Measurements from ENCODE around the gene NEUROD6. TPM values are rescaled to one million over a fixed set of nuclear protein-coding genes. Genes with fewer than 3 reads are reported as not detected.

NEUROD6 gene
- total RNA-seq (not detected in 2 replicates), polyA plus RNA-seq (not detected in 2 replicates), polyA minus RNA-seq (ENCODE audit: low replicate concordance) (not detected in 2 replicates)
- not detected in 2 replicates for polyA plus RNA-seq (2012)

DNA sequence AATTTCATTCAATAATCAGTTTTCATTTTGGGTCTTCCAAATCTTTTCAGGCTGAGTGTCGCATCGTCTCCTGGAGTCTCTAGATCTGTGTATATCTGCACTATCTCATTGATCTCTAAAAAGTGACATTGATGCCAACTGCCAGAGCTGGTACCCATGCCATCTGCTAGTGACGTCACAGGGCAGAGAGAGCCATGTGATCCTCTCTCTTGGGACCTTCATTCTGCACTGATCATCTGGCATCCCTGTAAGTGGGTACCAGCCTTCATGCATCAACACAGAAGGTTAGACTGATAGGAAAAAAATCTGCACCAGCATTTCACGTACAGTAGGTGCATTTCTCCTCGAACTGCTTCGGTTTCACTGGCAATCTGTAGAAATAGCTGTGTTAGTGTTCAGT lies at the start of gene NEUROD6:
NEUROD6 (minus strand) TSS at position 124 of the 400 bp plus-strand sequence. CDS start 1,458 bp downstream, outside the sequence.
- H3K4me1 ChIP-seq (ENCODE audit: control insufficient read depth, extremely low read depth, insufficient read depth, low read length) = no peaks in the 10 kb centered on the region
- peaks cover 6% of the 10 kb centered on the region for H3K27me3 ChIP-seq (ENCODE audit: control insufficient read depth, insufficient read depth, low read length)
- no peak for TF ChIP-seq CTCF (conservative IDR thresholded peaks at IDR 0.05 in 1 of 2, IDR thresholded peaks at IDR 0.05 in 1 of 2; ENCODE audit: low read depth in 1 of 2, low read length in 2 of 2)
- no peak for TF ChIP-seq EZH2 (IDR thresholded peaks at IDR 0.05; ENCODE audit: low read length, missing control alignments)
- no peak within 1 kb of the TSS for H3K27ac ChIP-seq (ENCODE audit: insufficient read depth, low read length)
- no peak for DNase-seq (ENCODE audit: low read depth in 2 of 2)
- no peak within 1 kb of the TSS for H3K9ac ChIP-seq (ENCODE audit: insufficient read depth, low read length)
- H4K20me1 ChIP-seq (ENCODE audit: control insufficient read depth, extremely low read depth, insufficient read depth, low read length) = no peaks in the 10 kb centered on the region
- H3K9me3 ChIP-seq (ENCODE audit: control insufficient read depth, insufficient read depth, low read depth, low read length) = no peaks in the 10 kb centered on the region
- H3K4me2 ChIP-seq (ENCODE audit: extremely low read depth, insufficient read depth, low read length) = no peak within 1 kb of the TSS
- H3K36me3 ChIP-seq (ENCODE audit: control insufficient read depth, insufficient read depth, low read length) = no peaks in the 10 kb centered on the region
- no peak within 1 kb of the TSS for H3K4me3 ChIP-seq (replicated peaks in 1 of 4; ENCODE audit: control extremely low read depth in 1 of 4, insufficient read depth in 1 of 4, low read depth in 3 of 4, low read length in 4 of 4)
- H2AFZ ChIP-seq (ENCODE audit: low read length) = no peak within 1 kb of the TSS
- H3K79me2 ChIP-seq (ENCODE audit: control insufficient read depth, insufficient read depth, low read length) = no peaks in the 10 kb centered on the region

- H3K27me3 ChIP-seq (ENCODE audit: control insufficient read depth, insufficient read depth, low read length) = no peaks in the 10 kb centered on the region
- no peaks in the 10 kb centered on the region for H4K20me1 ChIP-seq (ENCODE audit: control insufficient read depth, extremely low read depth, insufficient read depth, low read length)
- H2AFZ ChIP-seq (ENCODE audit: low read length) = no peak overlapping the region
- no peak overlapping the region for H3K9ac ChIP-seq (ENCODE audit: insufficient read depth, low read length)
- no peak for DNase-seq (ENCODE audit: low read depth in 2 of 2)
- H3K9me3 ChIP-seq (ENCODE audit: control insufficient read depth, insufficient read depth, low read depth, low read length) = no peaks in the 10 kb centered on the region
- H3K4me1 ChIP-seq (ENCODE audit: control insufficient read depth, extremely low read depth, insufficient read depth, low read length) = no peaks in the 10 kb centered on the region
- no peak overlapping the region for H3K4me3 ChIP-seq (replicated peaks in 1 of 4; ENCODE audit: control extremely low read depth in 1 of 4, insufficient read depth in 1 of 4, low read depth in 3 of 4, low read length in 4 of 4)
- no peak overlapping the region for H3K4me2 ChIP-seq (ENCODE audit: extremely low read depth, insufficient read depth, low read length)
- no peak overlapping the region for H3K27ac ChIP-seq (ENCODE audit: insufficient read depth, low read length)
- no peaks in the 10 kb centered on the region for H3K79me2 ChIP-seq (ENCODE audit: control insufficient read depth, insufficient read depth, low read length)
- TF ChIP-seq EZH2 (IDR thresholded peaks at IDR 0.05; ENCODE audit: low read length, missing control alignments) = no peak
- TF ChIP-seq CTCF (conservative IDR thresholded peaks at IDR 0.05 in 1 of 2, IDR thresholded peaks at IDR 0.05 in 1 of 2; ENCODE audit: low read depth in 1 of 2, low read length in 2 of 2) = no peak
- no peaks in the 10 kb centered on the region for H3K36me3 ChIP-seq (ENCODE audit: control insufficient read depth, insufficient read depth, low read length)
These were observed 43.9 kb upstream of the NEUROD6 start for GRCh38 chr7:31384466-31384865.

DNA sequence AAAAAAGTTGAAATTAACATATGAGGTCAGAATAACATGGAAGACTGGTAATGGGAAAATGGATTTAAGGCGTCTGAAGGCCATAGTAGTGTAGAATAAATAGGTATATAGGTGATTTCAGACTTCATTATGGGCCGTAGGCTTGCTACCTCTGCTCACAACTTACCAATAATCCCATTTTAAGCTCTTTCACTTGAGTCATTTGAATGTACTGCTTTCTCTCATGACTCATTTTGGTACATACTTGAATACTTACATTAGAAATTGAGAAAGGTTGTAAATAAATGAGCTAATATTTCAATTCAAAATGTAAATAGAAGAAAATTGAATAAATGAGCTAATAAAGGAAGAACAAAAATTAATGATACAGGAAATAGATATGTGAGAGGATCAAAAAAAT lies 42.2 kb upstream of the NEUROD6 start:
- no peak for TF ChIP-seq CTCF (conservative IDR thresholded peaks at IDR 0.05 in 1 of 2, IDR thresholded peaks at IDR 0.05 in 1 of 2; ENCODE audit: low read depth in 1 of 2, low read length in 2 of 2)
- TF ChIP-seq EZH2 (IDR thresholded peaks at IDR 0.05; ENCODE audit: low read length, missing control alignments) = no peak
- Histone ChIP-seq H3K27me3 (ENCODE audit: control insufficient read depth, insufficient read depth, low read length) (no peaks in the 10 kb centered on the region), H3K79me2 (ENCODE audit: control insufficient read depth, insufficient read depth, low read length) (no peaks in the 10 kb centered on the region), H4K20me1 (ENCODE audit: control insufficient read depth, extremely low read depth, insufficient read depth, low read length) (no peaks in the 10 kb centered on the region), H3K36me3 (ENCODE audit: control insufficient read depth, insufficient read depth, low read length) (no peaks in the 10 kb centered on the region), H3K9me3 (ENCODE audit: control insufficient read depth, insufficient read depth, low read depth, low read length) (no peaks in the 10 kb centered on the region), H3K4me2 (ENCODE audit: extremely low read depth, insufficient read depth, low read length) (no peak overlapping the region), H3K4me1 (ENCODE audit: control insufficient read depth, extremely low read depth, insufficient read depth, low read length) (no peaks in the 10 kb centered on the region), H2AFZ (ENCODE audit: low read length) (no peak overlapping the region), H3K9ac (ENCODE audit: insufficient read depth, low read length) (no peak overlapping the region), H3K27ac (ENCODE audit: insufficient read depth, low read length) (no peak overlapping the region), H3K4me3 (replicated peaks in 1 of 4; ENCODE audit: control extremely low read depth in 1 of 4, insufficient read depth in 1 of 4, low read depth in 3 of 4, low read length in 4 of 4) (no peak overlapping the region)
- DNase-seq (ENCODE audit: low read depth in 2 of 2) = no peak
